Suprapubic skin (tissue), 4 donors: Measurements from ENCODE around the gene SOX8.

Experiments
- CTCF ChIP-seq, 2 donors: fragments of 200-600 bp in 1 of 2; fragments of 450-650 bp in 1 of 2; sonication (generic) in 1 of 2; IDR thresholded peaks; one replicate each; pipeline ENCODE4 v1.5.1; 2016 to 2019; ENCODE audit warnings: antibody characterized with exemption in 2 of 2, mild to moderate bottlenecking in 1 of 2, moderate library complexity in 1 of 2
- EP300 ChIP-seq: sonication (generic); formaldehyde crosslinking; IDR thresholded peaks from one replicate; pipeline ENCODE4 v1.6.1; 2017; ENCODE audit warnings: antibody characterized with exemption
- POLR2A ChIP-seq, 2 donors: fragments of 450-650 bp; IDR thresholded peaks; one replicate each; pipeline ENCODE4 v1.6.1; 2017; ENCODE audit warnings: antibody characterized with exemption in 2 of 2, mild to moderate bottlenecking in 2 of 2, moderate library complexity in 2 of 2
- POLR2AphosphoS5 ChIP-seq, 3 donors: sonication (generic); formaldehyde crosslinking; IDR thresholded peaks; one replicate each; pipeline ENCODE4 v1.6.1; 2017; ENCODE audit warnings: antibody characterized with exemption in 3 of 3

GRCh38 chr16:974611-975261 lies 6.8 kb upstream of the SOX8 start:
- no peak for TF ChIP-seq POLR2A (IDR thresholded peaks at IDR 0.05)
- no peak for TF ChIP-seq CTCF (IDR thresholded peaks at IDR 0.05)
- TF ChIP-seq POLR2AphosphoS5 (IDR thresholded peaks at IDR 0.05) = no peak
- TF ChIP-seq EP300 = no peak
